Omental fat pad (tissue), 4 donors: ENCODE results near the gene KCNQ1. TPM values are rescaled to one million over a fixed set of nuclear protein-coding genes. Genes with fewer than 3 reads are reported as not detected.
A peak's percentile ranks its signal among the peaks of the same experiment; 100 is the strongest.

Source experiments
- ATAC-seq: fragments of 150-250 bp; one replicate; pipeline ENCODE4 v1.9.1; 2016; ENCODE audit warnings: mild to moderate bottlenecking, moderate library complexity; ENCODE audit not compliant: low FRiP score
- DNase-seq: peaks from one replicate; pipeline ENCODE4 v3.0.0-alpha.2; 2019; ENCODE audit warnings: low spot score
- CTCF ChIP-seq, 3 donors: fragments of 450-650 bp; IDR thresholded peaks; one replicate each; pipeline ENCODE4 v1.5.1; 2016 to 2017; ENCODE audit warnings: antibody characterized with exemption in 3 of 3, mild to moderate bottlenecking in 3 of 3, moderate library complexity in 2 of 3
- total RNA-seq, 4 donors: library from RNA; depleted of rRNA; stranded (reverse); fragments of >200 nt; gene quantifications; one replicate each; pipeline ENCODE4 v1.1.0, GENCODE V29; 2016

Gene KCNQ1
- total RNA-seq, 4 donors from 2014 or later = 4.5 to 5.9 (median 5.2) TPM

- TF ChIP-seq CTCF (IDR thresholded peaks at IDR 0.05) = no peak
- no peak for ATAC-seq
These were observed 346.9 kb downstream of the KCNQ1 start for GRCh38 chr11:2791521-2792380.

GRCh38 chr11:2792381-2793250, 347.8 kb downstream of the KCNQ1 start:
- TF ChIP-seq CTCF (IDR thresholded peaks at IDR 0.05) = no peak
- DNase-seq = peak; percentile 19
- no peak for ATAC-seq

More at GRCh38 chr11:2791521-2792380, 346.9 kb downstream of the KCNQ1 start:
- DNase-seq = peak; percentile 16

GRCh38 chr11:2793701-2794045, 348.9 kb downstream of the KCNQ1 start:
- no peak for ATAC-seq
- TF ChIP-seq CTCF (IDR thresholded peaks at IDR 0.05) = no peak
- no peak for DNase-seq

GRCh38 chr11:2794046-2794967, 349.5 kb downstream of the KCNQ1 start:
- ATAC-seq = no peak
- TF ChIP-seq CTCF (IDR thresholded peaks at IDR 0.05) = no peak
- peak; percentile 19 for DNase-seq

- DNase-seq = peak; percentile 21
- TF ChIP-seq CTCF (IDR thresholded peaks at IDR 0.05) = no peak
- no peak for ATAC-seq
These were observed 350.1 kb downstream of the KCNQ1 start for GRCh38 chr11:2794968-2795322.

- TF ChIP-seq CTCF (IDR thresholded peaks at IDR 0.05) = no peak
- DNase-seq (peak; percentile 7), ATAC-seq (no peak)
These were observed 350.7 kb downstream of the KCNQ1 start for GRCh38 chr11:2795491-2795991.
